HG03175 (cell line): ENCODE data around the gene CMSS1.

Experiments
- ATAC-seq: cut with Tn5 transposase; IDR thresholded peaks from one replicate; pipeline ENCODE4 v1.9.1; 2021; ENCODE audit warnings: mild to moderate bottlenecking, moderate library complexity; ENCODE audit not compliant: unreplicated experiment

The CMSS1 gene

GRCh38 chr3:99817437-99818240, at the start of gene CMSS1:
CMSS1 (plus strand) TSS chr3:99817862.
- ATAC-seq: peak; percentile 98

DNA sequence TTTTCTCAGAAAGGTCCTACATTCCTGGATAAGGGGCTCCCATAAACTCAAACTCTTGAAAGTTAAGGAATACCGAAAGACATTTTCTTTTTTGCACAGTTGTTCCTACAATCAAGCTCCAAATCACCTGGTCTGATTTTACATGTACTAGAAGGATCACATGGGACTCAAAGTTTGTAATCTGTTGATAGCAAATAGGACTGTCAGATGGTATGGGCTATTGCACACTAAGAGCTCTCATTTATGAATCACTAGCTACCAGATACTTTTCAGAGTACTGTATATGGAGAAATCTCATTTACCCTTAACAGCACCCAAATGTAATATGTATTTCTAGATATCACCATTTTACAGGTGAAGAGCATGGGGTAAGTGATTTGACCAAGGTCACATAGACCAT, 49.5 kb upstream of the CMSS1 start:
- ATAC-seq: no peak

DNA sequence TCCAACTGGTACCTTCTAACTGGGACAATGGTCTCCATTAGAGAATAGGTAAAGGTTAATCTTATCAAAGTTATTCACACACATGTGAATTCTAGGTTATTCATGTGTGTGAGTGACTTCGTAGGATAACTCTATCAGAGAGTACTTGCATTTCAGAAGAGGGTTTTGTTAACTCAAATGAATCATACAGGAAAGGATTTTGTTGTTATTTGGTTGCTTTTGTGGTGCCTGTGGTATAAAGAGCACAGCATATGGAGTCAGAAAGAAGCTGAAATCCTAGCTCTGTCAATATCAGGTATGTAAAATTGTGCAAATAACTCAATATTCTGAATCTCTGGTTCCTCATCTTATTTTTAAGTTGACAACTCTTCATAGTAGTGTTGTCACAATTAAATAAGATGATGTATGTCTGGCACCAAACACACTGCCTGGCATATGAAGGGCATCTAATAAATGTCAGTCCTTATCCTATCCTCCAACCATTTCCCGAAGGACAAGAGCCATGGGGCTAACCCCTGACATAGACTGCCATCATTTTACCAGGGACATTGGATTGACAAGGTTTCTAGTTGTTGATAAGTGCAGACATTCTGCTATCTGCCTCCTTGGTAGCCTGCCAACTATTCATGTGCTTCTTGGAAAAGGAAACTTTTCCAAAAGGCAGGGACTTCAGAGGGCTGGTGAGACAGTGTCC, 48.7 kb upstream of the CMSS1 start:
- ATAC-seq: no peak

GRCh38 chr3:99772171-99772570, 45.5 kb upstream of the CMSS1 start:
- ATAC-seq: no peak

- ATAC-seq: no peak
Measured at GRCh38 chr3:99772671-99773070, 45.0 kb upstream of the CMSS1 start.

DNA sequence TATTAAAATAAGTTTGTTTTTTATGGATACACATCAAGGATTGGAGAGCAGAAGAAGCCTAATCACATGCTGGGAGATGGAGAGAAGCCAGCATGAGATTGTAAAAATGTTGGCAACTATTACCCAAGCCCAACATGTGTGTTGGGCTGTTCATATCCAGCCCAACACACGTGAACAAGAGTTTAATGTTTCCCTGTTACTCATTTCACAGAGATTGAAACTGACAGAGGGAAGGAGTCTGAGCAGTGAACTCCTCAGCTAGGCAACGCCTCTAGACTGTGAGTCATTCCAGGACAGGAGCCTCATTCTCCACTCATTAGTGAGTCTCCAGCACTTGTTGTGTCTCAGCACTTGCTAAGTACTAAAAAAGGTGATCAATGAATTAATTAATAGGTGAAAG, 43.2 kb upstream of the CMSS1 start:
- ATAC-seq: peak; percentile 95

DNA sequence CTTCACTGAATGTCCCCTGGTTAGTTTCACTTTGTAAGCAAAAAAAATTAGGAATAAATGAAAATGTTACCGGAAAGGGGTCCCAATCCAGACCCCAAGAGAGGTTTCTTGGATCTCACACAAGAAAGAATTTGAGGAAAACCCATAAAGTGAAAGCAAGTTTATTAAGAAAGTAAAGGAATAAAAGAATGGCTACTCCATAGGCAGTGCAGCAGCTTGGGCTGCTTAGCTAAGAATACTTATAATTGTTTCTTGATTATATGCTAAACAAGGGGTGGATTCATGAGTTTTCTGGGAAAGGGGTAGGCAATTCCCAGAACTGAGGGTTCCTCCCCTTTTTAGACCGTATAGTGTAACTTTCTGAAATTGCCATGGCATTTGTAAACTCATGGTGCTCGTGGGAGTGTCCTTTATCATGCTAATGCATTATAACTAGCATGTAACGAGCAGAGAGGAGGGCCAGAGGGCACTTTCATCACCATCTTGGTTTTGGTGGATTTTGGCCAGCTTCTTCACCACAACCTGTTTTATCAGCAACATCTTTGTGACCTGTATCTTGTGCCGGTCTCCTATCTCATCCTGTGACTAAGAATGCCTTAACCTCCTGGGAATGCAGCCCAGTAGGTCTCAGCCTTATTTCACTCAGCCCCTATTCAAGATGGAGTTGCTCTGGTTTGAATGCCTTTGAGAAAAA, 41.0 kb upstream of the CMSS1 start:
- no peak for ATAC-seq

- no peak for ATAC-seq
Measured at GRCh38 chr3:99777210-99777549, 40.5 kb upstream of the CMSS1 start.

DNA sequence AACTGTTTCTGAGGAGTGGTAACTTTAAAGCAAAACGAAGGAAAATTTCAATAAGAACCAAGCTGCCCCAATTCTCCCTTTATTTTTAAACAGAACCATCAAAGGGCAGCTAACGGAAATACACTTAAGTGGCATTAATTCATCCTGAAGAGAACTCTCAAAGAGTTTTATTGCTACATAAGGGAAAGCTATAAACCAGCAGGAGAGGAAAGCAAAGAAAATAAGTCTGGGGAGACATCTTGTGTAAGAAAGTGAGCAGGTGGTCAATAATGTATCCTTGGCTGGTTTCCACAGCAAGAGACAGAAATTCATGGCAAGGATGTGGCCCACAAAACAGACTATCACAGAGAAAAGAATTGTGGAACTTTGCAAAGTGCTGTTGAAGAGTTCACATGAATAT, 40.0 kb upstream of the CMSS1 start:
- ATAC-seq: no peak

DNA sequence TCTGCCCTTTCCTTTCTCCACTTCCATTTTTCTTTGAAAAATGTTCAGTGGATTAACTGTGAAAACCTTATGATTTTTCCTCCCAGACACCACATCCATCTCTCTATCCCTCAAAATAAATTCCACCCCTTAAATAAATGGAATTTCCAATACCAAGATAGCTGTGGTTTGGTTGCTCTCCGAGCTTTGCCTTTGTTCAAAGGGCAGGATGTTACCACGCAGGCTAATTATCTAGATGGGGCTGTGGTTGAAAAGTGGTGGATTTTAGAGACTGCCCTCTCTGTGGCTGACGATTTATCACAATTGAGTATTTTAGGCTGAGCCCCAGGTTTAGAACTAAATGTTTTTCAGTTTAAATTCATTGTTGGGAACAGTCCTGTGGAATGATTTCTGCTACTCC, 36.9 kb upstream of the CMSS1 start:
- no peak for ATAC-seq

- no peak for ATAC-seq
Measured at GRCh38 chr3:99781761-99782160, 35.9 kb upstream of the CMSS1 start.

DNA sequence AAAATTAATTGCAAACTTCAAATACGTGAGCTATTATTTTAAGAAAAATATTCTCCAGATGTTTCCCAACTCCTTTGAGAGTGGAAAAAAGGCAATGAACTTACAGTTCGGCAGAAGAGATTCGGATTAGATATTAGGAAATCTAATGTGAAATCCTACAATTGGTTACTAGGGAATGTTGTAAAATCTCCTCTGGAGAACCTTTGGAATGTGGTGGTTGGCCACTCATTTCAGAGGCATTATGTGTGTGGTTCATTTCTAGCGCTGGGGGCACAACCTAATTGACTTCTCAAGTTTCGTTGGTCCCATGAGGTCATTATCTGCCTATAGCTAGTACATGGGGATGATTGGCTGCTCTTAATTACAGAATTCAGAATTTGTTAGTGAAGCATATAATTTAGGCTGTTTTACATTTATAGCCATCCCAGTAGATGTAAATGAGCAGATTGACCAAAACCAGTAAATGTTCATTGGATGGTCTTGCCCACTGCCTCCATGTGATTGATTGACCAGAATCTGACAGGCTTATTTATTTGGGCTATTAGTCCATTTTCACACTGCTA, 34.6 kb upstream of the CMSS1 start:
- no peak for ATAC-seq

DNA sequence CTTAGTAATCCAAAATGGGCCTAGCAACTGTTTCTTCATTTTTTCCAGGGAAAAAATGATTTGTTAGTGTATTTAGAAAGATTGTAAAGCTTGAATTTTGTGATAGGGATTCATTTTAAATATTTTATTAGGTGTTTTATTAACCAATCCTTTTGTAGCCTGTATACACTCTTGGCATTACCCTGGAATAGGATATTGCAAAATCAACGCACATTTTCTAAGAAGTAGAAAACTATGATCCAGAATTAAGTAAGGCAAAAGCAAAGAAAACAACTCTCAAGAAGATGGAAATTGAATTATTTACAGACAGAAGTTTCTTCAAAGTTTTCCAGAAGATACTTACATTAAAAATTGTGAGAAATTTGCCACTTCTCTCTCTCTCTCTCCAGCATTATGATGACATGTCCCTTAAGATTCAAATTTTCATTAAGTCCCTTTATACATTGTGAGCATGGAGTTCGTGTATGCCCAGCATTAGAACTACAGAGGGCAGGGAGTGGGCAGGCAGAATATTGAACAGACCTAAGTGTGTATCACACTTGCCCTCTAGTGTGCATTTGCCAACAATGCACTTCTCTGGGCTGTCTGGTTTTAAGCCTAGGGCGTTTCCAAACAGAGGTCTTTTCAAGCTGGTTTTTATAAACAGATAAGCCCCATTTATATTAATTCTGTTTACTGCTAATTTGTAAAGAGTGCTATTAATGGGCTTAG, 28.5 kb upstream of the CMSS1 start:
- peak; percentile 90 for ATAC-seq

- ATAC-seq: no peak
Measured at GRCh38 chr3:99794485-99794884, 23.2 kb upstream of the CMSS1 start.

DNA sequence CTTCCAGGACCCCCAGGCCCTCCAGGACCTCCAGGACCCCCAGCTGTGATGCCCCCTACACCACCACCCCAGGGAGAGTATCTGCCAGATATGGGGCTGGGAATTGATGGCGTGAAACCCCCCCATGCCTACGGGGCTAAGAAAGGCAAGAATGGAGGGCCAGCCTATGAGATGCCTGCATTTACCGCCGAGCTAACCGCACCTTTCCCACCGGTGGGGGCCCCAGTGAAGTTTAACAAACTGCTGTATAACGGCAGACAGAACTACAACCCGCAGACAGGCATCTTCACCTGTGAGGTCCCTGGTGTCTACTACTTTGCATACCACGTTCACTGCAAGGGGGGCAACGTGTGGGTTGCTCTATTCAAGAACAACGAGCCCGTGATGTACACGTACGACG, 22.1 kb upstream of the CMSS1 start:
- no peak for ATAC-seq

GRCh38 chr3:99799422-99799821, 18.2 kb upstream of the CMSS1 start:
- no peak for ATAC-seq

DNA sequence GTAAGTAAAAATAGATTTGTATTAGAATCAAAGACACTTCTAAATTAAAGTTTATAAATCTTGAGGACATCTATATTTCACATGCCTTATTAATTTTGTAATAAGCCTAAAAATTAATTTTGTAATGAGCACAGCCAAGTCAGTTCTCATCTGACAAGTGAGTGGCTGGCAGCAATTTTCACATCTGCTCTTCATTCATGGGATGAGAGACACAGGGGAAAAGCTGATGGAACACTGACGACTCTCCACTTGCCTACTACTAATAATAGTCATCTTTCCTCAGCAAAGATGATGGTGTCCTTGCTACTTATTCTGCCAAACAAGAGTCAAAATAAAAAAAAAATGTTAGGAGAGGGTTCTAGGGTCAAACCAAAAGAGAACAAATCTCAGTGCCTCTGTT, 14.4 kb upstream of the CMSS1 start:
- ATAC-seq: no peak

DNA sequence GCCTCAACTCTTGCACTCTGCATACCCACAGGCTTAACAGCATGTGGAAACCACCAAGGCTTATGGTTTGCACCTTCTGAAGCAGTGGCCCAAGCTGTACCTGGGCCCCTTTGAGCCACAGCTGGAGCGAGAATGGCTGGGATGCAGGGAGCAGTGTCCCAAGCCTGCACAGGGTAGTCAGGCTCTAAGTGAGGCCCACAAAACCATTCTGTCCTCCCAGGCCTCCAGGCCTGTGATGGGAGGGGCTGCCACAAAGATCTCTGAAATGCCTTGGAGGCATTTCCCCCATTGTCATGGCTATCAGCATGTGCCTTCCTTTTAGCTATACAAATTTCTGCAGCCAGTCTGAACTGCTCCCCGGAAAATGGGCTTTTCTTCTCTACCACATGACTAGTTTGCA, 12.5 kb upstream of the CMSS1 start:
- no peak for ATAC-seq

GRCh38 chr3:99808163-99808794, 9.4 kb upstream of the CMSS1 start:
- ATAC-seq: peak; percentile 67

- no peak for ATAC-seq
Measured at GRCh38 chr3:99809565-99809964, 8.1 kb upstream of the CMSS1 start.

GRCh38 chr3:99810403-99810802, 7.3 kb upstream of the CMSS1 start:
- no peak for ATAC-seq
